Breast epithelium (tissue), 3 donors: ENCODE results near the gene ARF1.

Experiments used
- POLR2A ChIP-seq: fragments of 450-650 bp; IDR thresholded peaks from one replicate; pipeline ENCODE4 v1.6.1; 2016; ENCODE audit warnings: antibody characterized with exemption, mild to moderate bottlenecking, moderate library complexity
- TF ChIP-seq, protein P1 (sequence below), 3 donors: fragments of 450-650 bp; IDR thresholded peaks; one replicate each; pipeline ENCODE4 v1.5.1; 2016 to 2017; ENCODE audit warnings: antibody characterized with exemption in 3 of 3, mild to moderate bottlenecking in 3 of 3, moderate library complexity in 3 of 3

DNA sequence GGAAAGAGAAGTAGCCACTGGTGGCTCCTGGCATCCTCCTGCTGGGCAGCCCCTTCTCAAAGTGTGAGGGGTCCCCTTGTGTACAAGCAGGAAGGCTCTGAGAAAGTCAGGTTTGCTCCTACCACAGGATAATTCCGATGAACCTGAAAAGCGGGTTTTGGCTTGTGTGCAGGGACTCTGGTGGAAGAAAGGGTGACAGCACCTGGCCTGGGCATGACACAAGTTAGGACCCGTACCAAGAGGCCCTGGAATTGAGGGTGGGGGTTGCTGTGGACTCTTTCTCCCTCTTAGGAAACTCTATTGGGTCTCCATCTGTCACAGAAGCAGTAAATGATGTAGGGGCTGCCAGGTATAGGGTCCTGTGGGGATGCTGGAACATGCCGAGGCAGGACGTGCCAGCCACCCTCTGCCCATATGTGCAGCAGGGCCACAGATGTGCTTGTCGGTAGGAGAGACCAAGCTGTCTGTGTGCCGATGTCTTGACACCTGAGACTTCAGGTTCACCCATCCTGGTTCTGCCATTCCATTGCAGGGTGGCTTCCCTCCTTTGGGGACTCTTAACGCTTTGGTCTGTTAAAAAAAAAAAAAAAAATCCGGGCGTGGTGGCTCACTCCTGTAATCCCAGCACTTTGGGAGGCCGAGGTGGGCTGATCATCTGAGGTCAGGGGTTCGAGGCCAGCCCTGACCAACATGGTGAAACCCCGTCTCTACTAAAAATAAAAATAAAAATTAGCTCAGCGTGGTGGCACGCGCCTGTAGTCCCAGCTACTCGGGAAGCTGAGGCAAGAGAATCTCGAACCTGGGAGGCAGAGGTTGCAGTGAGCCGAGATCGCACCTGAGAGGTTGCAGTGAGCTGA, 10.8 kb downstream of the ARF1 start:
- TF ChIP-seq, protein P1, sequence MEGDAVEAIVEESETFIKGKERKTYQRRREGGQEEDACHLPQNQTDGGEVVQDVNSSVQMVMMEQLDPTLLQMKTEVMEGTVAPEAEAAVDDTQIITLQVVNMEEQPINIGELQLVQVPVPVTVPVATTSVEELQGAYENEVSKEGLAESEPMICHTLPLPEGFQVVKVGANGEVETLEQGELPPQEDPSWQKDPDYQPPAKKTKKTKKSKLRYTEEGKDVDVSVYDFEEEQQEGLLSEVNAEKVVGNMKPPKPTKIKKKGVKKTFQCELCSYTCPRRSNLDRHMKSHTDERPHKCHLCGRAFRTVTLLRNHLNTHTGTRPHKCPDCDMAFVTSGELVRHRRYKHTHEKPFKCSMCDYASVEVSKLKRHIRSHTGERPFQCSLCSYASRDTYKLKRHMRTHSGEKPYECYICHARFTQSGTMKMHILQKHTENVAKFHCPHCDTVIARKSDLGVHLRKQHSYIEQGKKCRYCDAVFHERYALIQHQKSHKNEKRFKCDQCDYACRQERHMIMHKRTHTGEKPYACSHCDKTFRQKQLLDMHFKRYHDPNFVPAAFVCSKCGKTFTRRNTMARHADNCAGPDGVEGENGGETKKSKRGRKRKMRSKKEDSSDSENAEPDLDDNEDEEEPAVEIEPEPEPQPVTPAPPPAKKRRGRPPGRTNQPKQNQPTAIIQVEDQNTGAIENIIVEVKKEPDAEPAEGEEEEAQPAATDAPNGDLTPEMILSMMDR (IDR thresholded peaks at IDR 0.05): no peak
- no peak for TF ChIP-seq POLR2A
